Small intestine (tissue), 7 donors: ENCODE results near the gene SORBS2. TPM values are rescaled to one million over a fixed set of nuclear protein-coding genes. Genes with fewer than 3 reads are reported as not detected.

Experiments used
- DNase-seq, 2 donors: peaks; one replicate each; pipeline versions ENCODE4 v3.0.0 to v3.0.0-alpha.2; 2013
- FAIRE-seq: peaks from 2 replicates; lab custom pipeline; 2012; peaks lifted over from hg19 to GRCh38; lab: Jason Lieb, UNC
- H3K27ac ChIP-seq, 3 donors: one replicate each; pipeline ENCODE4 v1.5.1; 2013; ENCODE audit warnings: low read length in 2 of 3, mild to moderate bottlenecking in 2 of 3, control low read depth in 1 of 3, inconsistent platforms in 1 of 3, low read depth in 1 of 3, moderate library complexity in 1 of 3
- H3K27me3 ChIP-seq, 3 donors: one replicate each; pipeline ENCODE4 v1.6.1; 2013; ENCODE audit warnings: low read length in 3 of 3, inconsistent platforms in 1 of 3; ENCODE audit not compliant: control insufficient read depth in 3 of 3, insufficient read depth in 3 of 3
- H3K36me3 ChIP-seq, 3 donors: one replicate each; pipeline ENCODE4 v1.6.1; 2013; ENCODE audit warnings: low read length in 3 of 3, inconsistent platforms in 1 of 3, low read depth in 1 of 3, mild to moderate bottlenecking in 1 of 3, moderate library complexity in 1 of 3; ENCODE audit not compliant: control insufficient read depth in 3 of 3, insufficient read depth in 2 of 3
- H3K4me1 ChIP-seq, 3 donors: one replicate each; pipeline ENCODE4 v1.6.1; 2013; ENCODE audit warnings: low read length in 2 of 3, inconsistent platforms in 1 of 3, low read depth in 1 of 3, mild to moderate bottlenecking in 1 of 3, moderate library complexity in 1 of 3; ENCODE audit not compliant: control insufficient read depth in 3 of 3, insufficient read depth in 2 of 3
- H3K4me3 ChIP-seq, 3 donors: one replicate each; pipeline ENCODE4 v1.5.1; 2013; ENCODE audit warnings: low read length in 3 of 3, control low read depth in 1 of 3, inconsistent platforms in 1 of 3, low read depth in 1 of 3, mild to moderate bottlenecking in 1 of 3, moderate library complexity in 1 of 3
- H3K9me3 ChIP-seq, 2 donors: one replicate each; pipeline ENCODE4 v1.6.1; 2013; ENCODE audit warnings: low read depth in 1 of 2, low read length in 1 of 2; ENCODE audit not compliant: control insufficient read depth in 2 of 2, insufficient read depth in 1 of 2
- WGBS, 3 donors: extraction: QIAGEN DNeasy Blood & Tissue Kit; methylation state at CpG; one replicate each; pipeline ENCODE4 v1.1.7; 2013; 5-methylcytosine and 5-hydroxymethylcytosine counted together
- polyA plus RNA-seq, 4 donors: library from polyadenylated mRNA; stranded (reverse) in 3 of 4; unstranded in 1 of 4; fragments of 200-250 nt in 3 of 4; fragments of 120-200 nt in 1 of 4; gene quantifications; one replicate each; pipeline versions ENCODE4 v1.2.1 to v1.2.3, GENCODE V29; 2013
- donor health status: healthy with polysubstance abuse.
- donor health status: control.
- donor health status: control.
- donor health status: Bipolar disorder and iron deficiency.
- donor health status: healthy.

Gene SORBS2
- polyA plus RNA-seq, 4 donors, result 1.6 to 36.5 (median 16.1) TPM

DNA sequence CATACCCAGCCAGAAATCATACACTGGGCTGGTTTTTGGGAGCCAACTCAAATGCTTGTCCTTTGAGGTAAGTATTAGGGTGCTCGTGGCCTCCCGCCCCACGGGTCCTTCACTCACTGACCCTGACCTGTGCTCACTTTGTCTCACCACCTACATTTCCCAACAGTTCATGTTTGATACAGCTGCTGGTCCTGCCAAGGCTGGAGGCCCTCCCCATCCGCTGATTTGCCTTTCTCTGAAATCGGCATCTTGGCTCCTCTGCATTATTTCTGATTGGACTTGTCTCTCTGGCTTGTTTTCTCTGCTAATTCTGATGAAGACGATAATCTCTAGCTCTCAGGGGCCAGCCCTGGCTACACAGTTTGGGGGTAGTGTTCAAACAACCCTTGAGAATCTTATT, 70.2 kb downstream of the SORBS2 start:
- FAIRE-seq, result no peak
- DNase-seq, result no peak
- no peaks in the 10 kb centered on the region for H3K27me3 ChIP-seq
- no peak overlapping the region for H3K4me3 ChIP-seq
- no peaks in the 10 kb centered on the region for H3K9me3 ChIP-seq
- H3K27ac ChIP-seq, result no peak overlapping the region
- H3K36me3 ChIP-seq, result peaks cover 0 to 3% (median 0%) of the 10 kb centered on the region in 3 donors
- 84 to 95% (median 91%) methylated on average over 6 of the region's 6 CpGs for WGBS, 3 donors
- no peaks in the 10 kb centered on the region for H3K4me1 ChIP-seq

GRCh38 chr4:185740471-185740873, 71.5 kb downstream of the SORBS2 start:
- H3K4me1 ChIP-seq, result no peaks in the 10 kb centered on the region
- no peak for FAIRE-seq
- H3K9me3 ChIP-seq, result no peaks in the 10 kb centered on the region
- H3K4me3 ChIP-seq, result no peak overlapping the region
- no peak overlapping the region for H3K27ac ChIP-seq
- 77 to 94% (median 83%) methylated on average over 4 of the region's 4 CpGs for WGBS, 3 donors
- H3K27me3 ChIP-seq, result no peaks in the 10 kb centered on the region
- H3K36me3 ChIP-seq, result peaks cover 0 to 2% (median 0%) of the 10 kb centered on the region in 3 donors
- no peak for DNase-seq

DNA sequence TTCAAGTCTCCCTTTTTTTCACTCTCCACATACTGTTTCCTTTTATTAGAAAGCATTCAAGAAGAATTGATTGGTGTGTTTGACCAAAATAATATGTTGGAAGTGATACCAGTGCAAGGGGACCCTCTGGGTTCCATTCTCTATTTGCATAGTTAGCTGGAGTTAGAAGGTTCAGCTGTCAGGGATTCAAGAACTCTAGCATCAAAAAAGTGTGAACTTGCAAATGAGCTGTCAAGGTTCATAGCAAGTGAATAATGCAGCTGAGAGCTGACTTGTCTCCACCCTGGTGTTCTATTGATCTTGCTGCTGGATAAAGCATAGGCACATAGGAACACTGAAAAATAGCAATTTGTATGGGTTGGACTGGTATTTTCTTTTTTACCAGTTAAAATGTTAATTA, 73.2 kb downstream of the SORBS2 start:
- Histone ChIP-seq H3K9me3 (no peaks in the 10 kb centered on the region), H3K4me1 (no peaks in the 10 kb centered on the region), H3K27ac (no peak overlapping the region), H3K27me3 (no peaks in the 10 kb centered on the region), H3K36me3 (peaks cover 0 to 4% (median 0%) of the 10 kb centered on the region in 3 donors), H3K4me3 (no peak overlapping the region)
- FAIRE-seq (no peak), DNase-seq (no peak)

DNA sequence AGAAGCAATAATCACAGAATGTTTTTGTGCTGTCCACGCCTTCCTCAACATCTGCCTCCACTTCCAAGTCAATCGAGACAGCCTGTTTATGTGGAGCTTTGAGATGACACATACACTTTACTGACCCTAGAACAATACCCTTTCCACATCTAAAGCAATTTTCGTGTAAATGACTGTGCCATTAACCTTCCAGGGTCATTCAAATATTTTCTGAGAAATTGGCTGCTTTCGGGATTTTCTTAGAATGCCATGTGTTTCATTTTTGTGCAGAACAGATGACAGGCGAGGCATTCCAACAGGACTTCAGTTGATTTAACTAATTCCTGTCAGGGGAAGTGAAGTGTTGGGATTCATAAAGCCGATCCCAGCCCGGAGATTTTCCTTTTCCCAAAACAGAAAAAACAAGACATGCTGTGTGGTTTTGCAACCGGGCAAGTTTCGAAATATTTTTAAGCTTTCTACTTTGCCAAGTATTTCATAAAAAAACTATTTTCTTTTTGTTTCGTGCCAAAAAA, 73.9 kb downstream of the SORBS2 start:
- no peak for DNase-seq
- 56 to 85% (median 75%) methylated on average over 10 of the region's 10 CpGs for WGBS, 3 donors
- Histone ChIP-seq H3K4me3 (no peak overlapping the region), H3K4me1 (no peaks in the 10 kb centered on the region), H3K27me3 (no peaks in the 10 kb centered on the region), H3K9me3 (no peaks in the 10 kb centered on the region), H3K36me3 (peaks cover 0 to 11% (median 0%) of the 10 kb centered on the region in 3 donors), H3K27ac (peak overlapping the region in 1 of 3 donors; percentile 49)
- no peak for FAIRE-seq

DNA sequence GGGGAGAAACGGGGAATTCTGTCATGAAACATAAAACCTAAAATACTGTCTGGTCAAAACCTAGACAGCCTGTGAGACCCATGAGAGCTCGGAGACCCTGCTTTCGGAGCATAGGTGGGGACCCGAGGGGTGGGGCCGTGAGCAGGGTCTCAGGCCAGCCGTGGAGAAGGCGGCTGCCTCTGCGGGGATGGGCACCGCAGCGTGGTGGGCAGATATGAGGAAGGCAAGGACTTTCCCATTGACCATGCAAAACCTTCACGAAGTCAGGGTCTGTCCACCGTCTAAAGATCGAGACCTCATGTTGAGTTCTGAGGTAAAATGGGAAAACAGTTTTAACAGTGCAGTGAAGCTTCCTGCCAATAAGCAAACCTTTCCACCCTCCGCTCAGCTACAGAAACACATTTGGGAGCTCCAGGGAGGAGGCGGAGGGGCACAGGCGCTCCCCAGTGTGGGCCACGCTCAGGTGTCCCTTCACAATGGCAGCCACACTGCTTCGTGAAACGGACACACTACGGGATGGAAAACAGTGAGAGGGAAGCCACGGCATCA, 74.4 kb downstream of the SORBS2 start:
- Histone ChIP-seq H3K4me1 (no peaks in the 10 kb centered on the region), H3K36me3 (peaks cover 0 to 14% (median 0%) of the 10 kb centered on the region in 3 donors), H3K27ac (peak overlapping the region in 1 of 3 donors; percentile 49), H3K9me3 (peaks cover 0 to 3% of the 10 kb centered on the region in 2 donors), H3K4me3 (no peak overlapping the region), H3K27me3 (no peaks in the 10 kb centered on the region)
- DNase-seq (no peak), FAIRE-seq (no peak)
- 81 to 93% (median 88%) methylated on average over 21 of the region's 21 CpGs for whole genome bisulfite sequencing, 3 donors

DNA sequence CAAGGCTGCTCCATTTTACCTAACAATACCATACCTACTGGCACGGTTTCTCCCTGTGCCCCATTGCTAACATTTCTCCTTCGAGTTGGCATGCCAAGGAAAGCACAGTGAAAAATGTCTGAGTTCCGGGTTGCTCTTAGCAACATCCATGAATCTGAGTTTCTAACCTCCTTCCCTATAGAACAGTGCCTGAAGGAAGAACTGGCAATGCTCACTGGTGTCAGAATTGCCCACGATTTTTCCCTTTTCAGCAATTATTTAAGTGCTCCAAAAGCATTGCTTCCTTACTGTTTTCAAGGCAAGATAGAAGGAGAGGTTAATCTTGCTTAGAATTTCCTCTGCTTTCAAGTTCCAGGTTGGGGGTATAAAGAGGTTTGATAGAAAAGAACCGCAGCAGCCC, 75.1 kb downstream of the SORBS2 start:
- Histone ChIP-seq H3K9me3 (peaks cover 0 to 3% of the 10 kb centered on the region in 2 donors), H3K36me3 (peaks cover 0 to 14% (median 0%) of the 10 kb centered on the region in 3 donors), H3K27me3 (no peaks in the 10 kb centered on the region), H3K4me3 (no peak overlapping the region), H3K27ac (no peak overlapping the region), H3K4me1 (no peaks in the 10 kb centered on the region)
- DNase-seq (no peak), FAIRE-seq (no peak)
- WGBS, 3 donors, result 74 to 90% (median 83%) methylated on average over 5 of the region's 5 CpGs

GRCh38 chr4:185735866-185736400, 76.1 kb downstream of the SORBS2 start:
- Histone ChIP-seq H3K36me3 (peaks cover 0 to 14% (median 0%) of the 10 kb centered on the region in 3 donors), H3K4me3 (no peak overlapping the region), H3K27me3 (no peaks in the 10 kb centered on the region), H3K4me1 (no peaks in the 10 kb centered on the region), H3K27ac (no peak overlapping the region), H3K9me3 (peaks cover 0 to 3% of the 10 kb centered on the region in 2 donors)
- DNase-seq, result no peak
- WGBS, 3 donors, result 73 to 93% (median 81%) methylated on average over 4 of the region's 4 CpGs
- FAIRE-seq, result no peak

GRCh38 chr4:185734930-185735329, 77.1 kb downstream of the SORBS2 start:
- DNase-seq, result no peak
- Histone ChIP-seq H3K4me3 (no peak overlapping the region), H3K27ac (no peak overlapping the region), H3K4me1 (peaks cover 0 to 4% (median 0%) of the 10 kb centered on the region in 3 donors), H3K9me3 (peaks cover 0 to 3% of the 10 kb centered on the region in 2 donors), H3K27me3 (no peaks in the 10 kb centered on the region), H3K36me3 (peaks cover 0 to 19% (median 0%) of the 10 kb centered on the region in 3 donors)
- 76 to 93% (median 81%) methylated on average over 2 of the region's 2 CpGs for WGBS, 3 donors
- no peak for FAIRE-seq
